Nephron progenitor cell (in vitro differentiated cells): ENCODE data around the gene KRTAP19-7.

Experiments
- DNase-seq: peaks from one replicate; pipeline ENCODE4 v3.0.0; 2021
- H3K27ac Mint-ChIP-seq: 2 replicates; pipeline ENCODE4 v1.8.0; 2021; ENCODE audit warnings: mild to moderate bottlenecking, moderate library complexity, mixed read lengths
- H3K27me3 Mint-ChIP-seq: 2 replicates; pipeline ENCODE4 v1.8.0; 2021; ENCODE audit warnings: mild to moderate bottlenecking, low read depth, mixed read lengths; ENCODE audit not compliant: poor library complexity
- H3K36me3 Mint-ChIP-seq: 2 replicates; pipeline ENCODE4 v1.8.0; 2021; ENCODE audit warnings: low read depth, mixed read lengths
- H3K4me1 Mint-ChIP-seq: 2 replicates; pipeline ENCODE4 v1.8.0; 2021; ENCODE audit warnings: mixed read lengths
- H3K4me3 Mint-ChIP-seq: 2 replicates; pipeline ENCODE4 v1.8.0; 2021; ENCODE audit warnings: mild to moderate bottlenecking, moderate library complexity, mixed read lengths
- H3K9me3 Mint-ChIP-seq: 2 replicates; pipeline ENCODE4 v1.8.0; 2021; ENCODE audit warnings: mild to moderate bottlenecking, moderate library complexity, mixed read lengths
- CTCF ChIP-seq: fragments of 200-600 bp; sonication (generic); IDR thresholded peaks from 2 replicates; pipeline ENCODE4 v1.5.0; 2021; ENCODE audit warnings: antibody characterized with exemption

KRTAP19-7 gene

GRCh38 chr21:30582870-30583269 is 21.8 kb upstream of the KRTAP19-7 start:
- H3K27me3 Mint-ChIP-seq: no peaks in the 10 kb centered on the region

GRCh38 chr21:30580132-30580531 is 19.0 kb upstream of the KRTAP19-7 start:
- no peak overlapping the region for H3K27ac Mint-ChIP-seq
- H3K36me3 Mint-ChIP-seq: no peaks in the 10 kb centered on the region
- no peak overlapping the region for H3K4me3 Mint-ChIP-seq
- TF ChIP-seq CTCF: no peak
- H3K27me3 Mint-ChIP-seq: no peaks in the 10 kb centered on the region
- DNase-seq: no peak
- H3K9me3 Mint-ChIP-seq: peaks cover 7% of the 10 kb centered on the region
- no peaks in the 10 kb centered on the region for H3K4me1 Mint-ChIP-seq

More at GRCh38 chr21:30582870-30583269, 21.8 kb upstream of the KRTAP19-7 start:
- no peaks in the 10 kb centered on the region for H3K4me1 Mint-ChIP-seq
- no peaks in the 10 kb centered on the region for H3K36me3 Mint-ChIP-seq
- no peak overlapping the region for H3K4me3 Mint-ChIP-seq
- no peak overlapping the region for H3K27ac Mint-ChIP-seq
- no peak for DNase-seq
- no peak for TF ChIP-seq CTCF
- H3K9me3 Mint-ChIP-seq: peaks cover 7% of the 10 kb centered on the region

- H3K9me3 Mint-ChIP-seq: peaks cover 4% of the 10 kb centered on the region
- H3K4me1 Mint-ChIP-seq: no peaks in the 10 kb centered on the region
- no peaks in the 10 kb centered on the region for H3K27me3 Mint-ChIP-seq
- no peak for DNase-seq
- no peak overlapping the region for H3K4me3 Mint-ChIP-seq
- no peak for TF ChIP-seq CTCF
- no peaks in the 10 kb centered on the region for H3K36me3 Mint-ChIP-seq
- H3K27ac Mint-ChIP-seq: no peak overlapping the region
These were observed 18.2 kb upstream of the KRTAP19-7 start for GRCh38 chr21:30579346-30579745.

GRCh38 chr21:30577766-30578165 is 16.7 kb upstream of the KRTAP19-7 start:
- DNase-seq: no peak
- no peaks in the 10 kb centered on the region for H3K27me3 Mint-ChIP-seq
- H3K27ac Mint-ChIP-seq: no peak overlapping the region
- no peaks in the 10 kb centered on the region for H3K9me3 Mint-ChIP-seq
- H3K4me1 Mint-ChIP-seq: no peaks in the 10 kb centered on the region
- H3K36me3 Mint-ChIP-seq: no peaks in the 10 kb centered on the region
- H3K4me3 Mint-ChIP-seq: no peak overlapping the region
- no peak for TF ChIP-seq CTCF

- no peaks in the 10 kb centered on the region for H3K4me1 Mint-ChIP-seq
- TF ChIP-seq CTCF: no peak
These were observed 6.5 kb upstream of the KRTAP19-7 start for GRCh38 chr21:30567617-30568016.

GRCh38 chr21:30563630-30564029 is 2.5 kb upstream of the KRTAP19-7 start:
- peaks cover 8% of the 10 kb centered on the region for H3K9me3 Mint-ChIP-seq
- H3K27me3 Mint-ChIP-seq: peaks cover 4% of the 10 kb centered on the region
- no peak for TF ChIP-seq CTCF
- H3K4me1 Mint-ChIP-seq: no peaks in the 10 kb centered on the region
- H3K4me3 Mint-ChIP-seq: no peak overlapping the region
- no peak for DNase-seq
- no peak overlapping the region for H3K27ac Mint-ChIP-seq
- H3K36me3 Mint-ChIP-seq: no peaks in the 10 kb centered on the region

More at GRCh38 chr21:30567617-30568016, 6.5 kb upstream of the KRTAP19-7 start:
- Mint-ChIP-seq H3K4me3 (no peak overlapping the region), H3K27ac (no peak overlapping the region), H3K36me3 (no peaks in the 10 kb centered on the region), H3K27me3 (no peaks in the 10 kb centered on the region), H3K9me3 (peaks cover 4% of the 10 kb centered on the region)
- DNase-seq: no peak
